ENCODE results near the gene UMODL1. TPM values are rescaled to one million over a fixed set of nuclear protein-coding genes. Genes with fewer than 3 reads are reported as not detected.

UMODL1 gene
- total RNA-seq, 1 donor from 2014 or later = not detected

GRCh38 chr21:42030311-42030710 is 40.8 kb upstream of the UMODL1 start:
- H3K36me3 ChIP-seq (ENCODE audit: control insufficient read depth, insufficient read depth, low read length) = no peaks in the 10 kb centered on the region
- no peak for TF ChIP-seq CTCF (IDR thresholded peaks at IDR 0.05; ENCODE audit: insufficient read depth, low read length, poor library complexity, severe bottlenecking)
- H3K27me3 ChIP-seq (ENCODE audit: control insufficient read depth, insufficient read depth, low read length) = peaks cover 4% of the 10 kb centered on the region
- no peak for DNase-seq (ENCODE audit: low read depth)
- H3K4me3 ChIP-seq (ENCODE audit: low read depth, low read length) = no peak overlapping the region

- Histone ChIP-seq H3K36me3 (ENCODE audit: control insufficient read depth, insufficient read depth, low read length) (no peaks in the 10 kb centered on the region), H3K27me3 (ENCODE audit: control insufficient read depth, insufficient read depth, low read length) (peaks cover 4% of the 10 kb centered on the region), H3K4me3 (ENCODE audit: low read depth, low read length) (no peak overlapping the region)
- DNase-seq (ENCODE audit: low read depth) = no peak
- no peak for TF ChIP-seq CTCF (IDR thresholded peaks at IDR 0.05; ENCODE audit: insufficient read depth, low read length, poor library complexity, severe bottlenecking)
Measured at GRCh38 chr21:42031241-42031640, 39.9 kb upstream of the UMODL1 start.

GRCh38 chr21:42031816-42032215 is 39.3 kb upstream of the UMODL1 start:
- no peaks in the 10 kb centered on the region for H3K36me3 ChIP-seq (ENCODE audit: control insufficient read depth, insufficient read depth, low read length)
- no peak for TF ChIP-seq CTCF (IDR thresholded peaks at IDR 0.05; ENCODE audit: insufficient read depth, low read length, poor library complexity, severe bottlenecking)
- DNase-seq (ENCODE audit: low read depth) = no peak
- H3K27me3 ChIP-seq (ENCODE audit: control insufficient read depth, insufficient read depth, low read length) = peaks cover 4% of the 10 kb centered on the region
- H3K4me3 ChIP-seq (ENCODE audit: low read depth, low read length) = no peak overlapping the region

GRCh38 chr21:42032266-42032665 is 38.9 kb upstream of the UMODL1 start:
- no peak for DNase-seq (ENCODE audit: low read depth)
- no peak for TF ChIP-seq CTCF (IDR thresholded peaks at IDR 0.05; ENCODE audit: insufficient read depth, low read length, poor library complexity, severe bottlenecking)
- Histone ChIP-seq H3K4me3 (ENCODE audit: low read depth, low read length) (no peak overlapping the region), H3K27me3 (ENCODE audit: control insufficient read depth, insufficient read depth, low read length) (peaks cover 4% of the 10 kb centered on the region), H3K36me3 (ENCODE audit: control insufficient read depth, insufficient read depth, low read length) (no peaks in the 10 kb centered on the region)

- TF ChIP-seq CTCF (IDR thresholded peaks at IDR 0.05; ENCODE audit: insufficient read depth, low read length, poor library complexity, severe bottlenecking) = no peak
- Histone ChIP-seq H3K36me3 (ENCODE audit: control insufficient read depth, insufficient read depth, low read length) (no peaks in the 10 kb centered on the region), H3K4me3 (ENCODE audit: low read depth, low read length) (no peak overlapping the region), H3K27me3 (ENCODE audit: control insufficient read depth, insufficient read depth, low read length) (peaks cover 4% of the 10 kb centered on the region)
- no peak for DNase-seq (ENCODE audit: low read depth)
Measured at GRCh38 chr21:42032968-42033367, 38.1 kb upstream of the UMODL1 start.

- Histone ChIP-seq H3K4me3 (ENCODE audit: low read depth, low read length) (no peak overlapping the region), H3K27me3 (ENCODE audit: control insufficient read depth, insufficient read depth, low read length) (peaks cover 4% of the 10 kb centered on the region), H3K36me3 (ENCODE audit: control insufficient read depth, insufficient read depth, low read length) (no peaks in the 10 kb centered on the region)
- no peak for DNase-seq (ENCODE audit: low read depth)
- TF ChIP-seq CTCF (IDR thresholded peaks at IDR 0.05; ENCODE audit: insufficient read depth, low read length, poor library complexity, severe bottlenecking) = no peak
Measured at GRCh38 chr21:42036313-42036712, 34.8 kb upstream of the UMODL1 start.
